DND-41 (cell line): ENCODE data around the gene UNC79.

Experiments
- EZH2 ChIP-seq: IDR thresholded peaks from 3 replicates; pipeline ENCODE4 v1.6.1; 2012; ENCODE audit warnings: borderline replicate concordance, low read depth, mild to moderate bottlenecking, moderate library complexity, low read length, inconsistent platforms; ENCODE audit not compliant: severe bottlenecking
- TF ChIP-seq, protein P1 (sequence below): IDR thresholded peaks from 2 replicates; pipeline ENCODE4 v1.5.1; 2012; ENCODE audit warnings: borderline replicate concordance, low read length, moderate library complexity, mild to moderate bottlenecking; ENCODE audit not compliant: poor library complexity, severe bottlenecking; ENCODE audit errors: extremely low read depth

DNA sequence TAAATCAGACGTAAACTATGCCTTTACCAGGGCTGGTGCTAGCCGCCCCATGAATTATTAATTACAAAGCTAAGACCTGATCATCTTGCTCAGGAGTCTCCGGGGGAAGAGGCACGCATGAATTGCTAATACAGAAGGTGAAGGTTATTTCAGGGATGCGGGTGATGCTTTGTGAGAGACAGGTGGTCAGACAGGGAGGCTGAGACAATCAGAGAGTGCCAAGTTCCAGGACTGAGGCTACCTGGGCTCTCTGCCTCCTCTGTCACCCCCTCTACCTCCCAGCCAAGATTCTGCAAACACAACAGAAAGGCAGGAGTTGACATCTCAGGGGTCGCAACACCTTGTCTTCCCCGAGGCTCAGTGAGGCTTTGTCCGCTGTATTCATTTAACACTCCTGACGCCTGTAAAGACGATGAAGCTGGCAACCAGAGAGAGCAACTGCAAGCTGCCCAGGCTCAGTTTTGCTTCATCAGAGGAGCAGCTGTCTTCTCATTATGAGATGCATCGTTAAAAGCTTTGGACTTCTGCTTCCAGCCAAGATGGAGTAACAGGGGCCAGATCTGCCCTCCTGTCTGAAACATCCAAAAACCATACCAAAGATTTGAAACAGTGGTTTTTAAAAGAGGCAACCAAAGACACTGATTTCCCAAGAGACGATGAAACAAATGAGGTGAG is 311.0 kb downstream of the UNC79 start:
- TF ChIP-seq, protein P1, sequence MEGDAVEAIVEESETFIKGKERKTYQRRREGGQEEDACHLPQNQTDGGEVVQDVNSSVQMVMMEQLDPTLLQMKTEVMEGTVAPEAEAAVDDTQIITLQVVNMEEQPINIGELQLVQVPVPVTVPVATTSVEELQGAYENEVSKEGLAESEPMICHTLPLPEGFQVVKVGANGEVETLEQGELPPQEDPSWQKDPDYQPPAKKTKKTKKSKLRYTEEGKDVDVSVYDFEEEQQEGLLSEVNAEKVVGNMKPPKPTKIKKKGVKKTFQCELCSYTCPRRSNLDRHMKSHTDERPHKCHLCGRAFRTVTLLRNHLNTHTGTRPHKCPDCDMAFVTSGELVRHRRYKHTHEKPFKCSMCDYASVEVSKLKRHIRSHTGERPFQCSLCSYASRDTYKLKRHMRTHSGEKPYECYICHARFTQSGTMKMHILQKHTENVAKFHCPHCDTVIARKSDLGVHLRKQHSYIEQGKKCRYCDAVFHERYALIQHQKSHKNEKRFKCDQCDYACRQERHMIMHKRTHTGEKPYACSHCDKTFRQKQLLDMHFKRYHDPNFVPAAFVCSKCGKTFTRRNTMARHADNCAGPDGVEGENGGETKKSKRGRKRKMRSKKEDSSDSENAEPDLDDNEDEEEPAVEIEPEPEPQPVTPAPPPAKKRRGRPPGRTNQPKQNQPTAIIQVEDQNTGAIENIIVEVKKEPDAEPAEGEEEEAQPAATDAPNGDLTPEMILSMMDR = no peak
- no peak for TF ChIP-seq EZH2
